SU-DHL-6 (cell line): Measurements from ENCODE around the gene APPL2.

ENCODE experiments used
- H2AFZ ChIP-seq: fragments of 200-600 bp; sonication (generic); 2 replicates; pipeline ENCODE4 v1.6.1; 2014; ENCODE audit warnings: low read depth, mild to moderate bottlenecking, moderate library complexity, mixed read lengths, antibody characterized with exemption, low read length; ENCODE audit not compliant: severe bottlenecking
- H3F3A ChIP-seq: fragments of 200-600 bp; shearing (Covaris generic); 2 replicates; pipeline ENCODE4 v1.6.0; 2016; ENCODE audit warnings: antibody characterized with exemption, mild to moderate bottlenecking; ENCODE audit not compliant: insufficient read depth
- H3K27ac ChIP-seq: fragments of 200-600 bp; sonication (generic); 2 replicates; pipeline ENCODE4 v1.5.1; 2016; ENCODE audit warnings: low read depth, mild to moderate bottlenecking, low read length, moderate library complexity, mixed read lengths
- H3K27me3 ChIP-seq: fragments of 200-600 bp; sonication (generic), shearing (Covaris generic); 2 replicates; pipeline ENCODE4 v1.6.0; 2014; ENCODE audit warnings: mild to moderate bottlenecking, low read length
- H3K36me3 ChIP-seq: fragments of 200-600 bp; sonication (generic); 2 replicates; pipeline ENCODE4 v1.6.1; 2014; ENCODE audit warnings: mild to moderate bottlenecking, low read length, mixed read lengths
- H3K4me2 ChIP-seq: fragments of 300-600, 200-600 bp; shearing (Covaris generic), sonication (generic); 2 replicates; pipeline ENCODE4 v1.6.0; 2014; ENCODE audit warnings: low read length, low read depth, mild to moderate bottlenecking; ENCODE audit not compliant: poor library complexity, severe bottlenecking
- H3K4me3 ChIP-seq: fragments of 200-600 bp; sonication (generic); 2 replicates; pipeline ENCODE4 v1.5.1; 2014; ENCODE audit warnings: antibody characterized with exemption, low read length, mild to moderate bottlenecking, mixed read lengths; ENCODE audit not compliant: insufficient read depth, poor library complexity, severe bottlenecking
- H3K79me2 ChIP-seq: fragments of 200-600 bp; sonication (generic); 2 replicates; pipeline ENCODE4 v1.6.1; 2014; ENCODE audit warnings: mild to moderate bottlenecking, low read length, moderate library complexity; ENCODE audit not compliant: insufficient read depth
- H3K9ac ChIP-seq: fragments of 200-600 bp; sonication (generic); 2 replicates; pipeline ENCODE4 v1.7.0; 2014; ENCODE audit warnings: mild to moderate bottlenecking, low read length
- H3K9me2 ChIP-seq: fragments of 200-600 bp; sonication (generic); replicated peaks from 2 replicates; pipeline ENCODE4 v1.6.1; 2014; ENCODE audit warnings: low read length; ENCODE audit not compliant: insufficient read depth
- H3K9me3 ChIP-seq: fragments of 200-600 bp; sonication (generic); 2 replicates; pipeline ENCODE4 v1.6.1; 2014; ENCODE audit warnings: low read length, mixed read lengths; ENCODE audit not compliant: insufficient read depth
- H4K20me1 ChIP-seq: fragments of 200-600 bp; sonication (generic); 2 replicates; pipeline ENCODE4 v1.6.1; 2014; ENCODE audit warnings: low read depth, mild to moderate bottlenecking, antibody characterized with exemption, low read length, moderate library complexity, mixed read lengths
- CTCF ChIP-seq: fragments of 200-600 bp; sonication (generic); IDR thresholded peaks from one replicate; pipeline ENCODE4 v1.5.1; 2017; ENCODE audit warnings: antibody characterized with exemption, mild to moderate bottlenecking, low read length, moderate library complexity; ENCODE audit not compliant: insufficient read depth, poor library complexity, severe bottlenecking
- EZH2phosphoT487 ChIP-seq: fragments of 200-600 bp; sonication (generic), shearing (Covaris generic); conservative IDR thresholded peaks from 2 replicates; pipeline ENCODE4 v1.6.1; 2018; ENCODE audit warnings: mild to moderate bottlenecking, antibody characterized with exemption, low read length, moderate library complexity, mixed read lengths

Gene APPL2

GRCh38 chr12:105270671-105271255 lies 34.8 kb upstream of the APPL2 start:
- Histone ChIP-seq H3K36me3 (no peaks in the 10 kb centered on the region), H3K27me3 (no peaks in the 10 kb centered on the region), H3K9me3 (no peaks in the 10 kb centered on the region; the same call in 1 of the 2 replicates), H3K9me2 (no peaks in the 10 kb centered on the region), H3K4me3 (no peak overlapping the region), H3K9ac (no peak overlapping the region), H4K20me1 (no peaks in the 10 kb centered on the region), H3K79me2 (no peaks in the 10 kb centered on the region), H3K4me2 (no peak overlapping the region), H2AFZ (no peak overlapping the region), H3F3A (no peaks in the 10 kb centered on the region), H3K27ac (no peak overlapping the region)
- TF ChIP-seq EZH2phosphoT487 (no peak), CTCF (no peak)

DNA sequence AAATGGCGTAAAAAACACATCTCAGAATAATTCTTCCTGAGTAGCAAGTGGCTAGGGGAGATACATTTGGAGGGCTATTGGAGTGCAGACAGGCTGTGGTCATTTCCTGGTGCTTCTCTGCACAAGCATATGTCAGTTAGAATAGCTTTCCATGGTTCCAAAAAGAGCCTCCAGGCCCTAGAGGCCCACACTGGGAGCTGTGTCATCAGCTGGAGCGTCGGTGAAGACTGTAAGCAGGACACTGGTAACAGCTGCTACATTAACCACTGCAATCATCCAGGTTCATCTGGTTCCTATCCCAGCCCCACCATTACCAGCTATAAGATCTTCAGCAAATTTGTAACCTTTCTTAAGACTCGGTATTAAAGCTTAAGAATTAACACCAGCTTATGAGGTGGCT lies 31.7 kb upstream of the APPL2 start:
- H3K79me2 ChIP-seq = no peaks in the 10 kb centered on the region
- H3K27ac ChIP-seq = no peak overlapping the region
- no peaks in the 10 kb centered on the region for H3K9me2 ChIP-seq
- no peak overlapping the region for H2AFZ ChIP-seq
- H4K20me1 ChIP-seq = no peaks in the 10 kb centered on the region
- TF ChIP-seq CTCF (no peak), EZH2phosphoT487 (no peak)
- H3K9ac ChIP-seq = no peak overlapping the region
- H3K4me2 ChIP-seq = no peak overlapping the region
- no peaks in the 10 kb centered on the region for H3F3A ChIP-seq
- no peaks in the 10 kb centered on the region for H3K27me3 ChIP-seq
- no peak overlapping the region for H3K4me3 ChIP-seq
- no peaks in the 10 kb centered on the region; the same call in 1 of the 2 replicates for H3K9me3 ChIP-seq
- no peaks in the 10 kb centered on the region for H3K36me3 ChIP-seq

DNA sequence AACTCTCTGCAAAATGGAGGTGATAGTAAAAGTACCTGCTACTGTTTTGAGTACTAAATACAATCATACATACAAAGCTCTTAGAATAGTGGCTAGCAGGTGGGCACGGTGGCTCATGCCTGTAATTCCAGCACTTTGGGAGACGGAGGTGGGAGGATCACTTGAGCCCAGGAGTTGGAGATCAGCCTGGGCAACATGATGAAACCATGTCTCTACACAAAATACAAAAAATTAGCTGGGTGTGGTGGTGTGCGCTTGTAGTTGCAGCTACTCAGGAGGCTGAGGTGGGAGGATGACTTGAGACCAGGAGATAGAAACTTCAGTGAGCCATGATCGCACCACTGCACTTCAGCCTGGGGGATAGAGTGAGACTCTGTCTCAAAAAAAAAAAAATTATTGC lies 28.8 kb upstream of the APPL2 start:
- no peaks in the 10 kb centered on the region for H3F3A ChIP-seq

More for the DNA sequence above, 28.8 kb upstream of the APPL2 start:
- Histone ChIP-seq H3K79me2 (no peaks in the 10 kb centered on the region), H3K9ac (no peak overlapping the region), H3K36me3 (no peaks in the 10 kb centered on the region), H2AFZ (no peak overlapping the region), H3K27me3 (no peaks in the 10 kb centered on the region), H3K27ac (no peak overlapping the region), H4K20me1 (no peaks in the 10 kb centered on the region), H3K4me2 (no peak overlapping the region), H3K9me3 (no peaks in the 10 kb centered on the region), H3K9me2 (no peaks in the 10 kb centered on the region), H3K4me3 (no peak overlapping the region)
- TF ChIP-seq CTCF (no peak), EZH2phosphoT487 (no peak)
